Measurements from ENCODE around the gene TRA2A.
"Not testable (repeated sequence)": the region's sequence is repeated elsewhere in the genome, so short reads cannot be mapped to it uniquely, and the experiment has no call there.

Gene TRA2A

GRCh38 chr7:23513746-23514145 lies 18.0 kb downstream of the TRA2A start:
- DNase-seq (ENCODE audit: low read depth in 3 of 3, low spot score in 1 of 3), result not testable (repeated sequence)

DNA sequence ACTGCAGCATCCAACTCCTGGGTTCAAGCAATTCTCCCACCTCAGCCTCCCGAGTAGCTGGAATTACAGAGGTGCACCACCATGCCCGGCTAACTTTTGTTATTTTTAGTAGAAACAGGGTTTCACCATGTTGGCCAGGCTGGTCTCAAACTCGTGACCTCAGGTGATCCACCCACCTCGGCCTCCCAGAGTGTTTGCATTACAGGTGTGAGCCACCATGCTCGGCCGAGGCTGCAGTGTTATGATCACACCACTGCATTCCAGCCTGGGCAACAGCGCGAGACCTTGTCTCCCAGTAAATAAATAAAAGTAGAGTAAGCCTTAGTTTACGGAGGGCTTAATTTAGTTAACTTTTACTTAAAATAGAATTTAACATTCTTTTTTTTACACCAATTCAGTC lies 37.8 kb downstream of the TRA2A start:
- no peak for DNase-seq (ENCODE audit: low read depth in 3 of 3, low spot score in 1 of 3)

GRCh38 chr7:23491502-23491901 lies 40.3 kb downstream of the TRA2A start:
- no peak for DNase-seq (ENCODE audit: low read depth in 3 of 3, low spot score in 1 of 3)

DNA sequence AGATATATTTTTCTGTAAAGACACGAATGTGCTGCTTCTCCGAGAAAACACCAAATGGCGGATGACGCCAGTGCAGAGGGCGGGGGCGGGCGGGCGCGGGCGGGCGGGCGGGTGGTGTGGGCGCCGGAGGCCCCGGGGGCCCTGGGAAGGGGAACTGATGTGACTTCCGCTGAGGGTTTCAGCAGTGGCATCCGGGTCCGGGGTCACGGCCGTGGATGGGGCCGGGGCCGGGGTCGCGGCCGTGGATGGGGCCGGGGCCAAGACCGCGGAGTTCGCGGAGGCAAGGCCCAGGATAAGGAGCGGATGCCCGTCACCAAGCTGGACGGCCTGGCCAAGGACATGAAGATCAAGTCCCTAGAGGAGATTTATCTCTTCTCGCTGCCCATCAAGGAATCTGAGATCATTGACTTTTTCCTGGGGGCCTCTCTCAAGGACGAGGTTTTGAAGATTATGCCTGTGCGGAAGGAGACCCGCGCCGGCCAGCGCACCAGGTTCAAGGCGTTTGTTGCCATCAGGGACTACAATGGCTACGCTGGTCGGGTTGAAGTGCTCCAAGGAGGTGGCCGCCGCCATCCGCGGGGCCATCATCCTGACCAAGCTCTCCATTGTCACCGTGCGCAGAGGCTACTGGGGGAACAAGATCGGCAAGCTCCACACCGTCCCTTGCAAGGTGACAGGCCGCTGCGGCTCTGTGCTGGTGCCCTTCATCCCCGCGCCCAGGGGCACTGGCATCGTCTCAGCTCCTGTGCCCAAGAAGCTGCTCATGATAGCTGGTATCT lies 41.2 kb downstream of the TRA2A start:
- DNase-seq (ENCODE audit: low read depth in 3 of 3, low spot score in 1 of 3), result peak in 2 of 3 donors; percentile 20 to 30

DNA sequence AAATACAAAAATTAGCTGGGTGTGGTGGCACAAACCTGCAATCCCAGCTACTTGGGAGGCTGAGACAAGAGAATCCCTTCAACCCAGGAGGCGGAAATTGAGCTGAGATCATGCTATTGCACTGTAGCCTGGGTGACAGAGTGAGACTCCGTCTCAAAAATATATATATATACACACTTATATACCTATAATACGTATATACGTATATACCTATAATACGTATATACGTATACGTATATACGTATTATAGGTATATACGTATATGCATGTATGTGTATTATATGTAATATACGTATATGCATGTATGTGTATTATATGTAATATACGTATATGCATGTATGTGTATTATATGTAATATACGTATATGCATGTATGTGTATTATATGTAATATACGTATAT lies 43.1 kb downstream of the TRA2A start:
- DNase-seq (ENCODE audit: low read depth in 3 of 3, low spot score in 1 of 3), result not testable (repeated sequence)

DNA sequence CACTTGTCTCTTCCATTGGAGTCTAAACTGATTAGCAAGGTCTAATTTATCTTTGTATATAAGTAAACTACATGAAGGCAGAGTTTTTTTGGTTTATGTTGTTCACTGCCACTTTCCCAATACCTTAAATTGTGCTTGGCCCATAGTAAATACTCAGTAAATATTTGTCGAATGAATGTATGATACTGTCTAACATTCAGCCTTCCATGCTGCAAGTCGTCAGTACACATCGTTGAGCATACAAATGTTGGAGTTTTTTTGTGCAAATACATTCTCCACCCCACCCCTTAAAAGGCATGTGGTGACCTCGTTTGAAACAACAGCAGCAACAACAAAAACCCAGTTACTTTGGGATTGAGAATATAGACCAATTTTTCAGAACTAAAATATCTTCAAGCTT lies 44.1 kb downstream of the TRA2A start:
- DNase-seq (ENCODE audit: low read depth in 3 of 3, low spot score in 1 of 3), result no peak

GRCh38 chr7:23486002-23486773 lies 45.6 kb downstream of the TRA2A start:
- DNase-seq (ENCODE audit: low read depth in 3 of 3, low spot score in 1 of 3), result no peak

DNA sequence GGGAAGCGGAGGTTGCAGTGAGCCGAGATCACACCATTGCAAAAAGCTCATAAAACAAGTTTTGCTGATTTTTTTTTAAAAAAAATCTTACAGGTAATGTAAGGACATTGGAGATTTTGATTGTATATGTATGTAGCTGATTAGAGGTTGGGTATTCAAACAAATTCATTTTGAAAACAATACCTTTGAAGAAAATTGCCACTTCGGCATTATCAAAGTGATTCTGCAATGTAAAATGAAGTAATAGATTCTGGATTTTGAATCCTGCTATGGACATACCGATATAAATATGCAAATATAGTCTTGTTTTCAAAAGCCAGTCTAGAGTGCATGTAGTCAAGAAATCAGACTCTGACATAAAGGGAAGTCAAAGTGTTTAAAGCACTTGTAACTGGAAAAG lies 49.1 kb downstream of the TRA2A start:
- no peak for DNase-seq (ENCODE audit: low read depth in 3 of 3, low spot score in 1 of 3)

- no peak for DNase-seq (ENCODE audit: low read depth in 3 of 3, low spot score in 1 of 3)
Measured at GRCh38 chr7:23477962-23478866, 53.6 kb downstream of the TRA2A start.

- DNase-seq (ENCODE audit: low read depth in 3 of 3, low spot score in 1 of 3), result no peak
Measured at GRCh38 chr7:23477157-23477499, 54.7 kb downstream of the TRA2A start.

GRCh38 chr7:23476286-23477156 lies 55.3 kb downstream of the TRA2A start:
- no peak for DNase-seq (ENCODE audit: low read depth in 3 of 3, low spot score in 1 of 3)

GRCh38 chr7:23475576-23475839 lies 56.3 kb downstream of the TRA2A start:
- no peak for DNase-seq (ENCODE audit: low read depth in 3 of 3, low spot score in 1 of 3)

- no peak for DNase-seq (ENCODE audit: low read depth in 3 of 3, low spot score in 1 of 3)
Measured at GRCh38 chr7:23474829-23475575, 56.8 kb downstream of the TRA2A start.

GRCh38 chr7:23474094-23474828 lies 57.5 kb downstream of the TRA2A start:
- peak in 1 of 3 donors; percentile 39 for DNase-seq (ENCODE audit: low read depth in 3 of 3, low spot score in 1 of 3)

- DNase-seq (ENCODE audit: low read depth in 3 of 3, low spot score in 1 of 3), result no peak
Measured at GRCh38 chr7:23473844-23474093, 58.0 kb downstream of the TRA2A start.

DNA sequence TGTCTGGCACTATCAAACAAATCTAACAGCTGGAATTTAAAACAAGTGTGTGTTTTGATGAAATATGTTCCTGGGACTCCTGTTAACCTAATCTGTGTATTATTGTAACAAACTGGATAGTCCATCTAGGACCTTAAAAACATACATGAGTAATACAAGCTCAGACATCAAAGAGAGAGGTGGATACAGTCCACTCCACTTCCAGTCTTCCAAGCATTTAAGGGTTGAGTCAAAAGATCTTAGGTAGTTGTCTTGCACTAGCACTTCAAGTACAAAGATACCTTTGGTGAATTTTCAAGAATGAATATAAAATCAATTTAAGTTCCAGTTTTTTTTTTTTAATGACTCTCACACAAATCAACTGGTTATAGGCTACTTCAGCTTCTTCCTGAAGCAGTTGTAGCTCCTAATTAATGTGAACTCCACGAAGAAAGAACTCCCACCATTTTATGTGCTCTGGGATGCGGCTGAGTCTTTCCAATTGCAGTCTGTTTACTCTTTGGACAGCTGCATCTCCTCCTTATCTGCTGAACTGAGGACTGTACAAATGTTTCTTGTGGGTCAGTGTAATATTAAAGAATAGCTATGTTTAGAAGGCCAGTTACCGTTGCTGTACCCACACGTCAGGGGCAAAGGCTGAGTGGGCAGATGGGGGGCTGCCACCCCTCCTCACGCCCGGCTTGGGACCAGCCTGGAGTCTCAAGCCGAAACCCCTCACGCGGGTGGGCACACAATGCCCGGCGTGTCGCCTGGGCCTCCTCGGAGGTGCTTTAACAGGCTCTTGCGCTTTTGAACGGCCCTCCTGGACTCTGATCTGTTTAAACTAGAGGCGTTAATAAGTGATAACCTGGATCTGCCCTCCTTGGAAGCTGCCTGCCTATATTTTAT lies 58.6 kb downstream of the TRA2A start:
- no peak for DNase-seq (ENCODE audit: low read depth in 3 of 3, low spot score in 1 of 3)

GRCh38 chr7:23472556-23472955 lies 59.2 kb downstream of the TRA2A start:
- no peak for DNase-seq (ENCODE audit: low read depth in 3 of 3, low spot score in 1 of 3)

DNA sequence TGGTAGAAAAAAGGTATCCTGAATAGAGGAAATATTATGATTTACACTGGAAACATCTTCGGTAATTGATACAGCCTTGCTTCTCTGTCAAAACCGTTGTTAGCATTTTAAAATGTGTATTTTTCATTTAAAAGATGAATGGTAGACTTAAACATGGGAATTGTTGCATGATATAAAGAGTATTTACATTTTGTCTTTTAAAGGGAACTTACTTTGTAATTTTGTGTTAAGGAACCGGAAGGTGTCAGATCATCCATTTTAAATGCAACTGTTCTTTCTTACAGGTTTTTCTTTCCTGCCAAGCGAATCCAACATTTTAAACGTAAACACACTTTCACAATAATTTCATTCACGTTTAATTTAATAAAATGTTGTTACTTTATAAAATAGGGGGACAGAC lies 59.7 kb downstream of the TRA2A start:
- DNase-seq (ENCODE audit: low read depth in 3 of 3, low spot score in 1 of 3), result no peak
